GM12878 (cell line): Measurements from ENCODE around the gene SVOP. TPM values are rescaled to one million over a fixed set of nuclear protein-coding genes. Genes with fewer than 3 reads are reported as not detected.

Experiments
- ATAC-seq: fragments of 200-7000 bp; cut with Tn5 transposase; 3 replicates; pipeline ENCODE4 v1.9.1; 2020; ENCODE audit warnings: mild to moderate bottlenecking, moderate library complexity
- BruUV-seq: library from RNA; stranded (reverse); fragments of 400-500 nt; replicated peaks from 2 replicates; lab custom pipeline; 2021; lab: Mats Ljungman, UMichigan
- CTCF ChIA-PET: fragments of 300-600 bp; sonication (Branson Sonifier 250); formaldehyde crosslinking; extraction: SDS; loops from one replicate; lab custom pipeline; 2021; ENCODE audit warnings: inconsistent platforms; lab: Yijun Ruan, JAX
- POLR2A ChIA-PET: fragments of 350-600 bp; formaldehyde crosslinking; extraction: SDS; loops from one replicate; lab custom pipeline; 2021; ENCODE audit warnings: inconsistent platforms; lab: Charles Lee
- RAD21 ChIA-PET: fragments of 300-600 bp; sonication (Branson Sonifier 250); formaldehyde crosslinking; loops from one replicate; lab custom pipeline; 2023; ENCODE audit warnings: antibody characterized with exemption; ENCODE audit not compliant: unreplicated experiment; lab: Charles Lee
- SMC1A ChIA-PET: fragments of 300-600 bp; sonication (Branson Sonifier 250); formaldehyde crosslinking; loops from one replicate; lab custom pipeline; 2023; ENCODE audit not compliant: unreplicated experiment, uncharacterized antibody; lab: Charles Lee
- DNase-seq: peaks from one replicate; pipeline ENCODE4 v3.0.0-alpha.2; 2011; ENCODE audit warnings: low read depth, low spot score
- FAIRE-seq: peaks from 3 replicates; lab custom pipeline; 2011; peaks lifted over from hg19 to GRCh38; lab: Jason Lieb, UNC
- H2AFZ ChIP-seq: 2 replicates; pipeline ENCODE4 v1.6.0; 2011; ENCODE audit warnings: low read depth, low read length, control low read depth; ENCODE audit not compliant: control insufficient read depth
- H3K27ac ChIP-seq: 2 replicates; pipeline ENCODE4 v1.5.1; 2011; ENCODE audit warnings: control low read depth; ENCODE audit not compliant: control insufficient read depth, insufficient read depth
- H3K27me3 ChIP-seq, 2 experiments: replicated peaks in 1 of 2; 2 replicates each; pipeline versions ENCODE4 v1.6.0 to v1.6.1; 2011; ENCODE audit warnings: low read length in 1 of 2; ENCODE audit not compliant: control insufficient read depth in 2 of 2, insufficient read depth in 2 of 2
- H3K36me3 ChIP-seq, 2 experiments: 2 replicates each; pipeline ENCODE4 v1.5.1; 2011; ENCODE audit warnings: low read length in 1 of 2; ENCODE audit not compliant: control insufficient read depth in 2 of 2, insufficient read depth in 2 of 2
- H3K4me1 ChIP-seq: 2 replicates; pipeline ENCODE4 v1.6.1; 2011; ENCODE audit warnings: mild to moderate bottlenecking, low read length, moderate library complexity, mixed read lengths; ENCODE audit not compliant: control insufficient read depth, insufficient read depth
- H3K4me2 ChIP-seq: 2 replicates; pipeline ENCODE4 v1.6.0; 2011; ENCODE audit warnings: control low read depth; ENCODE audit not compliant: control insufficient read depth, insufficient read depth
- H3K4me3 ChIP-seq: fragments of 200-600 bp; sonication (generic); 2 replicates; pipeline ENCODE4 v1.5.1; 2016
- H3K79me2 ChIP-seq: 2 replicates; pipeline ENCODE4 v1.6.0; 2011; ENCODE audit warnings: low read length; ENCODE audit not compliant: control insufficient read depth, insufficient read depth
- H3K9ac ChIP-seq: 2 replicates; pipeline ENCODE4 v1.8.0; 2011; ENCODE audit warnings: low read length, control low read depth, mixed read lengths; ENCODE audit not compliant: control insufficient read depth, insufficient read depth
- H3K9me3 ChIP-seq: replicated peaks from 3 replicates; pipeline ENCODE4 v1.5.1; 2011; ENCODE audit warnings: mild to moderate bottlenecking, low read length; ENCODE audit not compliant: control insufficient read depth, insufficient read depth
- H4K20me1 ChIP-seq: 2 replicates; pipeline ENCODE4 v1.6.0; 2011; ENCODE audit not compliant: control insufficient read depth, insufficient read depth
- BCL11A ChIP-seq: IDR thresholded peaks from 2 replicates; pipeline ENCODE4 v1.6.1; 2011; ENCODE audit warnings: low read depth, low read length
- CEBPB ChIP-seq, 2 experiments: fragments of 150-350 bp in 1 of 2; IDR thresholded peaks; 2 replicates each; pipeline ENCODE4 v1.6.1; 2012 to 2014; ENCODE audit warnings: low read depth in 2 of 2, low read length in 2 of 2, borderline replicate concordance in 1 of 2, inconsistent platforms in 1 of 2
- DPF2 ChIP-seq: fragments of 450-650 bp; IDR thresholded peaks from 2 replicates; pipeline ENCODE4 v1.6.1; 2017; ENCODE audit warnings: mild to moderate bottlenecking
- E2F4 ChIP-seq: IDR thresholded peaks from 2 replicates; pipeline ENCODE4 v1.6.1; 2012; ENCODE audit warnings: low read depth, low read length, improper control_type of control experiment
- ELK1 ChIP-seq: IDR thresholded peaks from 2 replicates; pipeline ENCODE4 v1.6.1; 2012; ENCODE audit warnings: low read depth, low read length, improper control_type of control experiment
- FOS ChIP-seq: IDR thresholded peaks from 3 replicates; pipeline ENCODE4 v1.6.1; 2011; ENCODE audit warnings: borderline replicate concordance; ENCODE audit not compliant: insufficient read length; ENCODE audit errors: extremely low read depth
- FOXK2 ChIP-seq: fragments of 450-650 bp; IDR thresholded peaks from 2 replicates; pipeline ENCODE4 v1.6.1; 2017; ENCODE audit warnings: mild to moderate bottlenecking, moderate library complexity
- POU2F2 ChIP-seq: IDR thresholded peaks from 3 replicates; pipeline ENCODE4 v1.6.1; 2011; ENCODE audit warnings: low read depth, mild to moderate bottlenecking, low read length, borderline replicate concordance
- YY1 ChIP-seq: IDR thresholded peaks from 2 replicates; pipeline ENCODE4 v1.6.1; 2011; ENCODE audit warnings: low read depth, mild to moderate bottlenecking, low read length
- ZNF274 ChIP-seq: IDR thresholded peaks from one replicate; pipeline ENCODE4 v1.8.0; 2011; ENCODE audit not compliant: insufficient read length, insufficient read depth
- ZZZ3 ChIP-seq: IDR thresholded peaks from 2 replicates; pipeline ENCODE4 v1.6.1; 2011; ENCODE audit warnings: low read depth; ENCODE audit not compliant: control insufficient read depth, insufficient read length
- WGBS: methylation state at CpG from one replicate; pipeline ENCODE4 v1.1.6; 2016; ENCODE audit warnings: low lambda C conversion rate; ENCODE audit not compliant: insufficient replicate concordance, insufficient coverage; ENCODE audit errors: missing lambda C conversion rate; 5-methylcytosine and 5-hydroxymethylcytosine counted together
- in situ Hi-C: fragments of 300-500 bp; cut with MboI; formaldehyde crosslinking; loops from 9 replicates; pipeline ENCODE4 v1.14.3; 2018; ENCODE audit warnings: mixed read lengths
- intact Hi-C: fragments of 100-400 bp; cut with micrococcal nuclease; formaldehyde crosslinking; loops from one replicate; pipeline ENCODE4 v1.14.2; 2022; ENCODE audit not compliant: unreplicated experiment
- polyA plus RNA-seq, 11 experiments: library from polyadenylated mRNA; depleted of rRNA in 4 of 11; unstranded in 6 of 11; stranded (reverse) in 5 of 11; fragments of >200 nt; fragmentation: Nextera tagmentation in 4 of 11; fragmentation: Illumina TruSeq in 1 of 11; extraction: Ambion mirVana in 4 of 11; extraction: Trizol in 1 of 11; gene quantifications; 1 replicate in 1 of 11; 2 replicates in 10 of 11; pipeline versions ENCODE4 v1.2.1 to v1.2.3, GENCODE V29; 2011 to 2016; ENCODE audit warnings: inconsistent platforms in 2 of 11, missing spikeins in 2 of 11, low read depth in 1 of 11
- total RNA-seq, 4 experiments: library from RNA; depleted of rRNA in 3 of 4; stranded (reverse); fragments of >200 nt in 3 of 4; fragmentation: Illumina TruSeq in 1 of 4; extraction: Trizol in 1 of 4; gene quantifications; 2 replicates each; pipeline versions ENCODE4 v1.2.1 to v1.2.3, GENCODE V29; 2013 to 2021
- TF ChIP-seq, protein P1 (sequence below): IDR thresholded peaks from 2 replicates; pipeline ENCODE4 v1.6.1; 2011; ENCODE audit warnings: borderline replicate concordance, low read depth, mild to moderate bottlenecking, moderate library complexity, low read length; ENCODE audit not compliant: insufficient read depth, poor library complexity, severe bottlenecking
- TF ChIP-seq, protein P2 (sequence below): fragments of 450-650 bp; IDR thresholded peaks from 2 replicates; pipeline ENCODE4 v1.6.1; 2017; ENCODE audit warnings: borderline replicate concordance

Gene SVOP
- total and polyA plus RNA-seq, 10 of the 15 experiments (the other 5 are each of a cell fraction or from before 2014, with no cell fraction given), result under 0.01 TPM; not detected in 9

DNA sequence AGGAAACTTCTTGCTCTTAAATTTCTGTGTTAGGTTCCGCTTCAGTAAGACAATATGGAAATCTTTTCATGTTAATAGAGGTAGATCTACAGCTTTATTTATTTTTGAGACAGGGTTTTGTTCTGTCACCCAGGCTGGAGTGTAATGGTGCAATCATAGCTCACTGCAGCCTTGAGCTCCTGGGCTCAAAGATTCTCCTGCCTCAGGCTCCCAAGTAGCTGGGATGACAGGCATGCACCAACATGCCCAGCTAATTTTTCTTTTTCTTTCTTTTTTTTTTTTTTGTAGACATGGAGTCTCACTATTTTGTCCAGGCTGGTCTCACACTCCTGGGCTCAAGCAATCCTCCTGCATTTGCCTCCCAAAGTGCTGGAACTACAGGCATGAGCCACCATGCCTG is 70.9 kb downstream of the SVOP start:
- H3K4me1 ChIP-seq, result peaks cover 3% of the 10 kb centered on the region; the same call in 1 of the 2 replicates
- no peak overlapping the region for H2AFZ ChIP-seq
- H3K36me3 ChIP-seq, result no peaks in the 10 kb centered on the region
- intact Hi-C loops, result loop anchor here (2.0 to 5.0 kb wide), 2 partner anchors 285 to 388 kb away; partner anchors contain the start of genes ISCU and SART3
- FAIRE-seq (no peak), DNase-seq (no peak), ATAC-seq (no peak)
- no peaks in the 10 kb centered on the region for H4K20me1 ChIP-seq
- no peaks in the 10 kb centered on the region; the same call in 2 of the 3 replicates for H3K9me3 ChIP-seq
- BruUV-seq, result no TSS peak
- in situ Hi-C loops, result loop anchor here (5.0 kb wide), 4 partner anchors 63 to 388 kb away; partner anchors contain the start of genes ISCU and SART3
- SMC1A ChIA-PET, result interaction anchor here (1.0 to 2.9 kb wide), 14 partner anchors 11 to 957 kb away, joined by 3 to 48 read pairs (median 6); no protein-coding TSS in a partner anchor
- H3K9ac ChIP-seq, result no peak overlapping the region
- TF ChIP-seq, protein P1, sequence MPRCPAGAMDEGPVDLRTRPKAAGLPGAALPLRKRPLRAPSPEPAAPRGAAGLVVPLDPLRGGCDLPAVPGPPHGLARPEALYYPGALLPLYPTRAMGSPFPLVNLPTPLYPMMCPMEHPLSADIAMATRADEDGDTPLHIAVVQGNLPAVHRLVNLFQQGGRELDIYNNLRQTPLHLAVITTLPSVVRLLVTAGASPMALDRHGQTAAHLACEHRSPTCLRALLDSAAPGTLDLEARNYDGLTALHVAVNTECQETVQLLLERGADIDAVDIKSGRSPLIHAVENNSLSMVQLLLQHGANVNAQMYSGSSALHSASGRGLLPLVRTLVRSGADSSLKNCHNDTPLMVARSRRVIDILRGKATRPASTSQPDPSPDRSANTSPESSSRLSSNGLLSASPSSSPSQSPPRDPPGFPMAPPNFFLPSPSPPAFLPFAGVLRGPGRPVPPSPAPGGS, result no peak
- TF ChIP-seq ELK1 (no peak), E2F4 (no peak), DPF2 (no peak), ZNF274 (no peak), YY1 (no peak), ZZZ3 (no peak), POU2F2 (no peak), BCL11A (no peak), FOXK2 (no peak), CEBPB (IDR thresholded peaks at IDR 0.05; ENCODE audit: borderline replicate concordance in 1 of 2, low read depth in 2 of 2, low read length in 2 of 2) (no peak), FOS (no peak)
- TF ChIP-seq, protein P2, sequence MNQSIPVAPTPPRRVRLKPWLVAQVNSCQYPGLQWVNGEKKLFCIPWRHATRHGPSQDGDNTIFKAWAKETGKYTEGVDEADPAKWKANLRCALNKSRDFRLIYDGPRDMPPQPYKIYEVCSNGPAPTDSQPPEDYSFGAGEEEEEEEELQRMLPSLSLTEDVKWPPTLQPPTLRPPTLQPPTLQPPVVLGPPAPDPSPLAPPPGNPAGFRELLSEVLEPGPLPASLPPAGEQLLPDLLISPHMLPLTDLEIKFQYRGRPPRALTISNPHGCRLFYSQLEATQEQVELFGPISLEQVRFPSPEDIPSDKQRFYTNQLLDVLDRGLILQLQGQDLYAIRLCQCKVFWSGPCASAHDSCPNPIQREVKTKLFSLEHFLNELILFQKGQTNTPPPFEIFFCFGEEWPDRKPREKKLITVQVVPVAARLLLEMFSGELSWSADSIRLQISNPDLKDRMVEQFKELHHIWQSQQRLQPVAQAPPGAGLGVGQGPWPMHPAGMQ, result no peak
- RAD21 ChIA-PET, result interaction anchor here (0.6 to 2.1 kb wide), 16 partner anchors 44 to 957 kb away, joined by 3 to 27 read pairs (median 4); partner anchors contain the start of gene ISCU
- no peak overlapping the region for H3K27ac ChIP-seq
- 92% methylated on average over 1 of the region's 1 CpG for WGBS
- H3K79me2 ChIP-seq, result no peaks in the 10 kb centered on the region
- no peaks in the 10 kb centered on the region; a peak in 1 of 4 replicates for H3K27me3 ChIP-seq
- CTCF ChIA-PET, result interaction anchor here (0.7 to 6.3 kb wide), 29 partner anchors 9 to 388 kb away, joined by 3 to 94 read pairs (median 6); partner anchors contain the start of genes ALKBH2 and ISCU
- H3K4me3 ChIP-seq, result no peak overlapping the region
- no peak overlapping the region for H3K4me2 ChIP-seq
- POLR2A ChIA-PET, result interaction anchor here (0.6 to 1.8 kb wide), 3 partner anchors 14 to 89 kb away, joined by 3 to 5 read pairs (median 4); no protein-coding TSS in a partner anchor
